HUES48 (cell line): ENCODE measurements around the gene OR13A1.
"Not testable (repeated sequence)": the region's sequence is repeated elsewhere in the genome, so short reads cannot be mapped to it uniquely, and the experiment has no call there.

Experiments used
- H3K27ac ChIP-seq: one replicate; pipeline ENCODE4 v1.7.0; 2013; ENCODE audit warnings: low read depth, low read length, inconsistent platforms
- H3K27me3 ChIP-seq: 2 replicates; pipeline ENCODE4 v1.6.1; 2013; ENCODE audit warnings: mild to moderate bottlenecking, low read length; ENCODE audit not compliant: control insufficient read depth, insufficient read depth
- H3K36me3 ChIP-seq: 2 replicates; pipeline ENCODE4 v1.6.1; 2013; ENCODE audit warnings: low read length; ENCODE audit not compliant: control insufficient read depth, insufficient read depth
- H3K4me1 ChIP-seq: 2 replicates; pipeline ENCODE4 v1.6.1; 2013; ENCODE audit warnings: mild to moderate bottlenecking, low read length; ENCODE audit not compliant: control insufficient read depth, insufficient read depth
- H3K4me3 ChIP-seq: 2 replicates; pipeline ENCODE4 v1.5.1; 2013; ENCODE audit warnings: mild to moderate bottlenecking, low read depth, low read length
- H3K9ac ChIP-seq: 2 replicates; pipeline ENCODE4 v1.6.1; 2013; ENCODE audit warnings: mild to moderate bottlenecking, low read depth, low read length, moderate library complexity
- H3K9me3 ChIP-seq: 2 replicates; pipeline ENCODE4 v1.6.1; 2013; ENCODE audit warnings: low read length; ENCODE audit not compliant: control insufficient read depth, insufficient read depth

The OR13A1 gene

GRCh38 chr10:45280113-45280760 is 35.2 kb downstream of the OR13A1 start:
- H3K9me3 ChIP-seq = no peaks in the 10 kb centered on the region
- H3K27me3 ChIP-seq = no peaks in the 10 kb centered on the region
- H3K36me3 ChIP-seq = no peaks in the 10 kb centered on the region
- H3K4me1 ChIP-seq = peaks cover 9% of the 10 kb centered on the region
- no peak overlapping the region for H3K4me3 ChIP-seq
- no peak overlapping the region for H3K9ac ChIP-seq
- H3K27ac ChIP-seq = no peak overlapping the region

GRCh38 chr10:45279682-45280081 is 35.7 kb downstream of the OR13A1 start:
- Histone ChIP-seq H3K27me3 (no peaks in the 10 kb centered on the region), H3K36me3 (no peaks in the 10 kb centered on the region), H3K27ac (no peak overlapping the region), H3K4me1 (peaks cover 9% of the 10 kb centered on the region), H3K9me3 (no peaks in the 10 kb centered on the region), H3K9ac (no peak overlapping the region), H3K4me3 (no peak overlapping the region)

GRCh38 chr10:45278860-45279498 is 36.4 kb downstream of the OR13A1 start:
- H3K36me3 ChIP-seq = no peaks in the 10 kb centered on the region
- H3K27me3 ChIP-seq = no peaks in the 10 kb centered on the region
- no peaks in the 10 kb centered on the region for H3K9me3 ChIP-seq
- H3K4me3 ChIP-seq = no peak overlapping the region
- H3K4me1 ChIP-seq = peaks cover 9% of the 10 kb centered on the region
- H3K27ac ChIP-seq = no peak overlapping the region
- H3K9ac ChIP-seq = no peak overlapping the region

GRCh38 chr10:45276146-45276545 is 39.3 kb downstream of the OR13A1 start:
- not testable (repeated sequence) for H3K4me1 ChIP-seq, H3K27me3 ChIP-seq, H3K36me3 ChIP-seq, H3K9ac ChIP-seq, H3K4me3 ChIP-seq, H3K9me3 ChIP-seq, H3K27ac ChIP-seq

GRCh38 chr10:45274364-45274763 is 41.0 kb downstream of the OR13A1 start:
- H3K9me3 ChIP-seq = no peaks in the 10 kb centered on the region
- H3K36me3 ChIP-seq = no peaks in the 10 kb centered on the region
- no peak overlapping the region for H3K4me3 ChIP-seq
- H3K27ac ChIP-seq = no peak overlapping the region
- H3K4me1 ChIP-seq = no peaks in the 10 kb centered on the region
- H3K9ac ChIP-seq = no peak overlapping the region
- H3K27me3 ChIP-seq = no peaks in the 10 kb centered on the region

- H3K9ac ChIP-seq, H3K27me3 ChIP-seq, H3K4me3 ChIP-seq, H3K27ac ChIP-seq, H3K36me3 ChIP-seq, H3K4me1 ChIP-seq: not testable (repeated sequence)
- peaks cover 16% of the 10 kb centered on the region; the same call in 1 of the 2 replicates for H3K9me3 ChIP-seq
Observed at GRCh38 chr10:45267777-45268176, 47.6 kb downstream of the OR13A1 start.

- H3K9me3 ChIP-seq = peaks cover 16% of the 10 kb centered on the region; the same call in 1 of the 2 replicates
- no peak overlapping the region for H3K27ac ChIP-seq
- H3K27me3 ChIP-seq = no peaks in the 10 kb centered on the region
- no peaks in the 10 kb centered on the region for H3K4me1 ChIP-seq
- H3K9ac ChIP-seq = no peak overlapping the region
- no peaks in the 10 kb centered on the region for H3K36me3 ChIP-seq
- no peak overlapping the region for H3K4me3 ChIP-seq
Observed at GRCh38 chr10:45265996-45266395, 49.4 kb downstream of the OR13A1 start.

- no peak overlapping the region for H3K4me3 ChIP-seq
- H3K27ac ChIP-seq = no peak overlapping the region
- peaks cover 16% of the 10 kb centered on the region; the same call in 1 of the 2 replicates for H3K9me3 ChIP-seq
- no peak overlapping the region for H3K9ac ChIP-seq
- H3K27me3 ChIP-seq = no peaks in the 10 kb centered on the region
- no peaks in the 10 kb centered on the region for H3K36me3 ChIP-seq
- no peaks in the 10 kb centered on the region for H3K4me1 ChIP-seq
Observed at GRCh38 chr10:45261946-45262345, 53.5 kb downstream of the OR13A1 start.

- H3K4me1 ChIP-seq = no peaks in the 10 kb centered on the region
- no peak overlapping the region for H3K4me3 ChIP-seq
- H3K9ac ChIP-seq = no peak overlapping the region
- peaks cover 16% of the 10 kb centered on the region; the same call in 1 of the 2 replicates for H3K9me3 ChIP-seq
- H3K27ac ChIP-seq = no peak overlapping the region
- H3K27me3 ChIP-seq = no peaks in the 10 kb centered on the region
- H3K36me3 ChIP-seq = no peaks in the 10 kb centered on the region
Observed at GRCh38 chr10:45261243-45261775, 54.1 kb downstream of the OR13A1 start.

GRCh38 chr10:45260635-45261034 is 54.8 kb downstream of the OR13A1 start:
- not testable (repeated sequence) for H3K9ac ChIP-seq, H3K27me3 ChIP-seq, H3K27ac ChIP-seq, H3K4me3 ChIP-seq, H3K4me1 ChIP-seq, H3K36me3 ChIP-seq
- H3K9me3 ChIP-seq = peaks cover 13% of the 10 kb centered on the region; the same call in 1 of the 2 replicates

- not testable (repeated sequence) for H3K4me3 ChIP-seq, H3K4me1 ChIP-seq, H3K27me3 ChIP-seq, H3K36me3 ChIP-seq, H3K27ac ChIP-seq, H3K9ac ChIP-seq
- peaks cover 10% of the 10 kb centered on the region; the same call in 1 of the 2 replicates for H3K9me3 ChIP-seq
Observed at GRCh38 chr10:45259786-45260495, 55.5 kb downstream of the OR13A1 start.
